IPS DF 4.7 (cell line): Measurements from ENCODE around the gene OSGEP.
"Not testable (repeated sequence)": the region's sequence is repeated elsewhere in the genome, so short reads cannot be mapped to it uniquely, and the experiment has no call there.

Source experiments
- DNase-seq: peaks from one replicate; pipeline ENCODE4 v3.0.0-alpha.2; 2013; ENCODE audit warnings: low spot score; ENCODE audit errors: extremely low read depth

OSGEP gene

GRCh38 chr14:20469890-20470602 is 15.4 kb upstream of the OSGEP start:
- DNase-seq: no peak

- no peak for DNase-seq
Observed at GRCh38 chr14:20469242-20469889, 14.8 kb upstream of the OSGEP start, which contains the start of gene PNP. Gene PNP, plus strand, starts transcription at chr14:20469406. Its CDS starts 119 bp downstream, at chr14:20469525.

- no peak for DNase-seq
Observed at GRCh38 chr14:20468764-20469241, 14.2 kb upstream of the OSGEP start.

DNA sequence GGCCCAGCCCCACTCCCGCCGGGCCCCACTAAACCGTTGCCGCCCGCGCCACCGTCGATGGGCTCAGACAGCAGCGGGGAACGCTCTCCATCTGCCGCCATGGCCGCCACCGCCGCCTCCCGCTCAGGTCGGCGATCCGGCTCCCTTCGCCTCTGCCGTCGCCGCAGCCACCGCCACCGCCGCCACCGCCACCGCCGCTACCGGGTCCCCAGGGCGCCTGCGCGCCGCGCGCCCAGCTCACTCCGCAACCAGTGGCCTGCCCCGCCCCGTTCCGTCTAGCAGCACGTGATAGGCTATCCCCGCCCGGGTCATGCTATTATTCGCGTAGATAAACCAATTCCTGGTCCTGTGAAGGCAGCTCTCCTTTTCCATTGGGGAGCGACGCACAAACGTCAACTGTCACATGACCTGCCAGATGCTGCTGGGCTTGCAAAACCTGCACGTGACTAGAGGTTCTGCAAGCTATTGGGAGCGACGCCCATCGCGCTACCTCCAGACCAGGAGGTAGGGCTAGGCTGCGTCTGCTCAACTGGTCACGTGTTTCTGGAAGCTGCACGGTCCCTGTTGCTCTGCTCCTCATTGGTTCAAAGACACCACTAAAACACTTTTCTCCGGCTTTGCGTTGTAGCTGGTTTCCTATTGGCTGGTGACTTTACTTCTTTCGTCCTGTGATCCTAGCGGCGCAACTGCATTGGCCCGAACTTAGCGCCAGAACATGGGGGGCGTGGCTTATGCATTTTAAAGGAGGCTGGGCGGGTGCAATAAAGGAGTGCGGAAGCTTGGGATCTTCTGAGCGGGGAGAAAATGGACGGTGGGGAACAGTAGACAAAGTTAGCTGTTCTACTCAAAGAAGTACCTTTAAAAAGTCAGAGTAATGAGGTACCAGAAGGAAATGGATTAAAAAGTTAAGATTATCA is 6.9 kb upstream of the OSGEP start, which contains the start of gene PIP4P1:
TSS of gene PIP4P1 (minus strand) at position 210 of the 917 bp plus-strand sequence. CDS start at position 101, 109 bp downstream.
- peak; percentile 100 for DNase-seq

DNA sequence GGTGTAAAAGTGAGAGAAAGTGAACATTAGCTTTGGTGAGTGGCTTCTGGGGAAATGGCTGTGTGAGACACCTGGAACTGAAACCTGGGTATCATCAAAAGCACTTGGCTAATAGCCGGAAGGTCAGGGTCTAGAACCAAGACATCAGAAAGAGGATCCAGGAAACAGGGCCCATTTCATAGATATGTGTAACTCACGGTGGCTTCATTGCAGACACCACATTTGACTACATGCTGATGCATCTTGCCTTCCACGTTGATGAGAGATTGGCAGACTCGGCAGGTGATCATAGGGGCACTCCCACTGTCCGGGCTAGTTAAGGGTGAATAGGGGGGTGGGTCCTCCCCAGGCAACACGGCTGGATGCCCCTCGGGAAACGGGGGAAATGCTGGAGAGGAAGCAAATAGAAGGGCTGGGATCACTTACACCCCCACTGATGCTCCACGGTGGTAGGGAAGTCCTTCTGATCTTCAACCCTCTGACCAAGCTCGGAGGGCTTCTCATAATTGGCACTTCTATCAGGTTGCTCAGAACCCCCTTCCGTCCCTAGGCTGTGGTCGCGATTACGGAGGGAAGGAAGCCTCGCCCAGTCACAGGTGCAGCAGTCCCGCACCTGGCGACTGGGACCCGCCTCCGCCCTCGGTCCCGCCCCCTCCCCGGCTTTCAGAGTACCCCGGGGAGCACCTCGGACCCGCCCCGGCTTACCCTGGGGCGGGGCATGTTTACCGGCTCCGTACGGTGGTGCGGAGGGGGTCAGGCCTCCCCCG is 6.0 kb upstream of the OSGEP start:
- no peak for DNase-seq

DNA sequence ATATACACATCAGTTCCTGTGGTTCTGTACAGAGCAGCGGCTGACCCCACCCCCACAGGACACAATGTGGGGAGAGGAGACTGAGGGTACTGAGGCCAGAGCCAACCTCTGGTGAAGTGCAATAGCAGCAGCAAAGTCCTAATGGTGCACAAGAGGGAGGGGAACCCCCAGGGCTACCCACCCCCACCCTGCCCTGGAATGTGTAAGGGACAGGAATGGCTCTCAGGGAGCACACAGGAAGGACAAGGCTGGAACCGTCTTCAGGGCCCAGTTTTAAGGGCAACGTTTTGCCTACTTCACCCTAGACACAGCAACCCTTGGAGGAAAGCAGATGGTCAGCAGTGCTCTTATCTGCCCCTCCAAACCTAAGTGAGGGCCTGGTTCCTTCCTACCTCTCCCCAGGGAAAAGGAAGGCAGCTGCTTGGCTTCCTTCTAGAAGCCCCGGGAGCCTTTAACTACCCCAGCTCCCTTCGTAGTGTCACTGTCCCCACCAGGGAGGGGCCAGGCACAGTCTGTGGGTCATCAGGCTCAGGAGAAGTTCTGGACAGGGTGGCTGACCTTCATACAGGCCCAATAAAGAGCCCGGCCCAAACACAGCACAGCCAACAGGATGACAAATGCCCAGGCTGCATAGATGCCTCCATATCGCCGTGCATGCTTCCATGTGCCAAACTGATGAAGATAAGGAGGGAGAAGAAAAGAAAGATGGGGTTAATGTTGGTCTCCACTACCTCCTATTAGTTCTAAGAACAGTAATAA is 3.6 kb upstream of the OSGEP start:
- DNase-seq: no peak

- no peak for DNase-seq
Observed at GRCh38 chr14:20456971-20457370, 2.4 kb upstream of the OSGEP start.

DNA sequence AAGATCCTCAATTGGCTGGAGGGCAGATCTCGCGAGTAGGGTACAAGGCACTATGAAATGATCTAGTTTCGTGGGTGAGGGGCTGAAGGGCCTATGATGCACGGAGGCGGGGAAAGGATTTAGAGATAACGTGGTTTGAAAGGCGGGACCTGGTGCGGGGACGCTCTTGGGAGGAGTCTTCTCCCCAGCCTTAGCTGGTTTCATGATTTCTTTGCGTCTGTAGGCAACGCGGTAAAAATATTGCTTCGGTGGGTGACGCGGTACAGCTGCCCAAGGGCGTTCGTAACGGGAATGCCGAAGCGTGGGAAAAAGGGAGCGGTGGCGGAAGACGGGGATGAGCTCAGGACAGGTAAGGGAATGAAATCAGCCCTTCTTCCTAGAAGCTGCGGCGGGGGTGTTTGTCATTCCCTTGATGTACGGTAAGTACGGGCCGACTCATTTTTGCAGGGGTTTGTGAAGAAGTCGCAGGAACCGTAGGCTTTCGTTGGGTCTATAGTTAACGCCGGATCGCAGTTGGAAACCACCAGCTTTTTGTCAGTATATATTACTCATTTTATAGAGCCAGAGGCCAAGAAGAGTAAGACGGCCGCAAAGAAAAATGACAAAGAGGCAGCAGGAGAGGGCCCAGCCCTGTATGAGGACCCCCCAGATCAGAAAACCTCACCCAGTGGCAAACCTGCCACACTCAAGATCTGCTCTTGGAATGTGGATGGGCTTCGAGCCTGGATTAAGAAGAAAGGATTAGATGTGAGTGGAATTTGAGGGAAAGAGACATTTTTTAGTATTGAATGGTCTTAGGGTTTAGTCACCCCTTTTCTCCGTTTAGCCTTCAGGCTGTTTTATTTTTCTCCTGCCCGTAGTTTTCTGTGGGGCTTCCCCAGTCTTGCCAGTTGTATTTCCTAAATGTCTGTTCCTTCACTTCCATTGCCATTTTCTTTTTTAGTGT is 1.0 kb upstream of the OSGEP start:
- no peak for DNase-seq

- not testable (repeated sequence) for DNase-seq
Observed at GRCh38 chr14:20452831-20453230, 1.8 kb downstream of the OSGEP start.

DNA sequence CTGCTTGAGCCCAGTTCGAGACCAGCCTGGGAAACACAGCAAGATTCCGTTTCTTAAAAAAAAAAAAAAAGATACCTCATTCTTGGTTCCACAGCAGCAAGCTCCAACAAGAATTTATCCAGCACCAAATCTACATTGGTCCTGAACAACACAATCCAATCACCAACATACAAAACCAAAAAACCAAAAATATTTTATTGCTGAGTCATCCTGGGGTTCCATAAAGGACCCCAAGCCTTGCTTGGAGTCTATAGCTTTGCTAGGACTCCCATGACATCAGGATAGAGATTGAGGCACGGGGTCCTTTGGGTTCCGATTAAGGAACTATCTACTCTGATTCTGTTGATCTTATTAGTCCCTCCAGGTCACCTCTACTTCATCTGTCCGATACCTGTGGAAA is 7.7 kb downstream of the OSGEP start:
- DNase-seq: no peak

DNA sequence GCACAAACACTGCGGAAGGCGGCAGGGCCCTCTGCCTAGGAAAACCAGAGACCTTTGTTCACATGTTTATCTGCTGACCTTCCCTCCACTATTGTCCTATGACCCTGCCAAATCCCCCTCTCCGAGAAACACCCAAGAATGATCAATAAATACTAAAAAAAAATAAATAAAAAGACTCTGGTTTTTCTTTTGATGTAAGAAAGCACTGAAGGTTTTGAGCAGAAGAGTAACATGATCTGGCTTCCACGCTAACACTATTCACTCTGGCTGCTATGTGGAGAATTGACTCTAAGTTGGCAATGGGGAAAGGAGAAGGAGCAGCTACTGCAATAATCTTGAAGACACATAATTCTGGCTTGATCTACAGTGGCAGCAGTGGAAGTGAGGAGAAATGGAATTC is 11.0 kb downstream of the OSGEP start:
- not testable (repeated sequence) for DNase-seq

GRCh38 chr14:20441461-20441860 is 13.2 kb downstream of the OSGEP start:
- DNase-seq: no peak

GRCh38 chr14:20440882-20441281 is 13.7 kb downstream of the OSGEP start:
- no peak for DNase-seq

DNA sequence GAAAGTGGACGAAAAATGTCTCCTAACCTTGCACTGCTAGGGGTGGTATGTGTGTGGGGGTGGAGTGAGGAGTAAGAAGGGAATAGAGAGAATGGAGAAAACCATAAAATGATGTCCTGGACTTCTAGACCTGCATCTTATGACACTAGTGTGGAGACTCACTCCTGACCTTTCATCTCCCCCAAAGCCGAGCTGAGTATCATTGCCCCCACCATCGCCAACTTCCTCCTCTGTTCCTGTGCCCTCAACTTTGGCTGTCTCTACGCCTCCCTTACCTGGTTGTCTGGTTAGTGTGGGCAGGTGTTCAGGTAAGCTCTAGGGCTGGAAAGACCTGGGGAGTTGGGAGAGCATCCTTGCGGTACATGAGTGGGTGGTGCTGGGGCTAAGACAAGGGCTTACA is 14.1 kb downstream of the OSGEP start:
- no peak for DNase-seq

DNA sequence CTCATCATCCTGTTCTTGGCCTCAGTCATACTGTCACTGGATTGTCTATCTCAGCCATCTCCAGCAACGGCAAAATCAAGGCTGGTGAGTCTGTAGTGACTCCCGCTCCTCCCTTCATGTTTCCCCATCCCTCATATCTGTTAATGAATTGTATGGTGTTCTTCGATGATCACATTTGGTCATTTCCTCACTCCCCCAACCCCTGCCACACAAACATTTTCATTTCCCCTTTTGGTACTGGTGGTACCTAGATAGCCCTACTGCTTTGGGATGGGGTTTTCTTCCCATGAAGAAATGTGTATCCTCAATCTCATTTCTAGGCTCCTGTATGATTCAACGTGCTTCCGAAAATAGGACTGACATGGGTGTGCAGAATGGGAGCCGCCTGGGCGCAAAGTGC is 15.9 kb downstream of the OSGEP start:
- no peak for DNase-seq

DNA sequence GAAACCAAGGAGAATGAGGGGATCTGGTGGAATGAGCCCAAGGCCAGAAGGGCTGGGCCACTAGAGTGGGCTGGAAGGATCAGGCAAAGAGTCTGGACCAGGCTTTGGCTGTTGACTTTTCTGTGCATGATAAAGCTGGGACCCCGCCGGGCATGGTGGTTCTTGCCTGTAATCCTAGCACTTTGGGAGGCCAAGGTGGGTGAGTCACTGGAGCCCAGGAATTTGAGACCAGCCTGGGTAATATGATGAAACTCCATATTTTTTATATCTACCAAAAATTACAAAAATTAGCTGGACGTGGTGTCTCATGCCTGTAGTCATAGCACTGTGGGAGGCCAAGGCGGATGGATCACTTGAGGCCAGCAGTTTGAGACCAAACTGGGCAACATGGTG is 18.3 kb downstream of the OSGEP start:
- no peak for DNase-seq

DNA sequence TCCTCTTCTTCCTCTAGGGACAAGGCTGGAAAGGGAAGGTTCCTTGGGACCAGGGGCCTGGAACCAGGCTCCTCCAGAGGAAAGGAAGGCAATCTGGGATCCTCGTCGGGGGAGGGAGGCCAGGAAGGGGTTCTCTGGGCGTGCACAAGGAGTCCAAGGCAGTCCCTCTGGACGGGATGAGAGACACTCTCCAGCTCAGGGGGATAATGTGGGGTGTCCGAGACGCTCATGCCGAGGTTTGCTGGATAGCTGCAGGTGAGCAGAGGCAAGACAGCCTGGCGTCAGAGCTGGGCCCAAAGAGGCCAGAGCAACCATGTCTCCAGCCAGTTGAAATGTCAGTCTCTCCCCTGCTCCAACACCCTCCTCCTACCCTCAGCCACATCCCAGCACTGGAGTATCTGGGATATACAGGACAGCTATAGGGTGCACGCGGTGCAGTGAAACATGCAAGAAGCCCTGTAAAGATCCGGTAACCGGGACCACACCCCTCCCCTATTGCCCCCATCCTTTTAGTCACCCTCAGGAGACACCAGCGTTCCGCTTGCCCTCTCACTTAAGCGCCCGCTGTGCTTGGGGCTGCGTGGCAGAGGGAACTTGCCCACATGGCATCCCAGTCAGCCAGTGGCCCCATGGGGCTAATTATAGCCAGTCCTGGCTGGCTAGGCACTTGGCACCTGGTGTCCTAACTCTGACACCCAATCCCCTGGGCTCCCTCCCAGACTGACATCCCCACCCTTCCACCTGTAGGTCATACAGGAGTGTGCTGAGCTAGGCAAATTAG is 18.8 kb downstream of the OSGEP start, which contains the start of gene KLHL33:
TSS of gene KLHL33 (minus strand) at position 585 of the 781 bp plus-strand sequence. CDS start at position 230, 355 bp downstream.
- no peak for DNase-seq
